GM21825 (cell line): ENCODE measurements around the gene CPD.

Experiments
- ATAC-seq: cut with Tn5 transposase; IDR thresholded peaks from one replicate; pipeline ENCODE4 v1.9.1; 2021; ENCODE audit warnings: mild to moderate bottlenecking, moderate library complexity; ENCODE audit not compliant: unreplicated experiment

CPD gene

DNA sequence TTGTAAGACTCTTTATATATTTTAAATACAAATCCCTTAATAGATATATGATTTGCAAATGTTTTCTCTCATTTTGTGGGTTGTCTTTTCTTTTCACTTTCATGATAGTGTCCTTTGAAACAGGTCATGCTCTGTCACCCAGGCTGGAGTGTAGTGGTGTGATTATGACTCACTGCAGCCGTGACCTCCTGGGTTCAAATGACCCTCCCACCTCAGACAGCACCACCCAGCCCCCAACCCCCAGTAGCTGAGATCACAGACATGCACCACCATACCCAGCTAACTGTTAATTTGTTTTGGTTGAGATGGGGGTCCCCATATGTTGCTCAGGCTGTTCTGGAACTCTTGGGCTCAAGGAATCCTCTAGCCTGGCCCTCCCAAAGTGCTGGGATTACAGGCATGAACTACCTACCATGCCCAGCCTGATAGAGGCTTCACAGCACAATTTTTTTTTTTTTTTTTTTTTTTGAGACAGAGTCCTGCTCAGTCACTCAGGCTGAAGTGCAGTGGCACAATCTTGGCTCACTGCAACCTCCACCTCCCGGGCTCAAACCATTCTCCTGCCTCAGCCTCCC lies 26.4 kb upstream of the CPD start:
- ATAC-seq = no peak

DNA sequence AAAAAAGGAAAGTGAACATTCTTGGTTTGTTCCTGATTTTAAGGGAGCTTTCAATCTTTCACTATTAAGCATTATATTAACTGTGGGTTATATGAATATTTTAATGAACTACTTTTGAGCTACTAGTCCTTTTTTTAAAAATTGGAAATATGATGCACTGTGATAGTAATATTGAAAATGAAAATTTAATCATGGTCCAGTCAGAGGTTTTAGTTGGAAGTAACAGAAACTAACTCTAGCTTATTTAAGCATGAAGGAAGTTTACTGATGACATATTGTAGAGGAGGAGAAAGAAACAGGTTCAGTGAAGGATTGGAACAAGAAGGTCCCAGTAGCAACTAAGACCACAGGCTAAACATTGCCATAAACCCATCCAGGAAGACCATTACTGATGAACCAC lies 24.0 kb upstream of the CPD start:
- no peak for ATAC-seq

DNA sequence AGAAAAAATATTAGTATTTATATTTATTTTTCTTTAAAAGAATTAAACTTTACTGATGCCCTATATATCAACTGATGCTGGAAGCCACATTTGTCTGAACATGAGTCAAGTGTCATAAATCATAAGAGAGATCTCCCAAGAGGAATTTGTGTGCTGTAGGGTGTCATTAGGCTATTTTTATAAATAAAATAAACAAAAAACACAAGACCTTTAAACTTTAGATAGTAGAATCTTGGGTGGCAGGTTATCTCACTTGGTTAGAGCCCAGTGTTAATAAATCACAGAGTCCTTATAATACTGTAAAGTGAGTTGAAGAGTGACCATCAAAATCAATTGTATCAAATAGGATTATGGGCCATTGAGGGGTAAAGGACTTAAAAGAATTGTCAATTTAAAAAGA lies 21.3 kb upstream of the CPD start:
- ATAC-seq = no peak

DNA sequence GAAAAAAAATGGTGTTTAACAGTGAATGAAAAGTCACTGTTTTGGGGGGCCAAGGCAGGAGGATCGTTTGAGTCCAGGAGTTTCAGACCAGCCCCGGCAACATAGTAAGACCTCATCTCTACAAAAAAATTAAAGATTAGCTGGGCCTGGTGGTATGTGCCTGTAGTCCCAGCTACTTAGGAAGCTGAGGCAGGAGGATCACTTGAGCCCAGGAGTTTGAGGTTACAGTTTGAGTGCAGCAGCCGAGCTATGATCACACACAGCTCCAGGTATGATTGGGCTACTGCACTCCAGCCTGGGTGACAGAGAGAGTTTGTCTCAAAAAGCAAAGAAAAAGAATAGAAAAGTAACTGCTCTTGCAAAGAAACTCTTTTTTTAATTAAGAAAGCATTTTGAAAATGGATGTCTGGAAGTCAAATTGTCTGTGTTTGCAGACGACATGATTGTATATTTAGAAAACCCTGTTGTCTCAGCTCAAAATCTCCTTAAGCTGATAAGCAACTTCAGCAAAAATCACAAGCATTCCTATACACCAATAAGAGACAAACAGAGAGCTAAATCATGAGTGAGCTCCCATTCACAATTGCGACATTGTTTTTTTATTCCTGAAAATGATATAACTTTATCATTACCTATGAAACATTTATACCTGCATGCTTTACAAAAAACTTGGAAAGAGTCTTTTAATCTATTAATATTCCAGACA lies 20.5 kb upstream of the CPD start:
- no peak for ATAC-seq

DNA sequence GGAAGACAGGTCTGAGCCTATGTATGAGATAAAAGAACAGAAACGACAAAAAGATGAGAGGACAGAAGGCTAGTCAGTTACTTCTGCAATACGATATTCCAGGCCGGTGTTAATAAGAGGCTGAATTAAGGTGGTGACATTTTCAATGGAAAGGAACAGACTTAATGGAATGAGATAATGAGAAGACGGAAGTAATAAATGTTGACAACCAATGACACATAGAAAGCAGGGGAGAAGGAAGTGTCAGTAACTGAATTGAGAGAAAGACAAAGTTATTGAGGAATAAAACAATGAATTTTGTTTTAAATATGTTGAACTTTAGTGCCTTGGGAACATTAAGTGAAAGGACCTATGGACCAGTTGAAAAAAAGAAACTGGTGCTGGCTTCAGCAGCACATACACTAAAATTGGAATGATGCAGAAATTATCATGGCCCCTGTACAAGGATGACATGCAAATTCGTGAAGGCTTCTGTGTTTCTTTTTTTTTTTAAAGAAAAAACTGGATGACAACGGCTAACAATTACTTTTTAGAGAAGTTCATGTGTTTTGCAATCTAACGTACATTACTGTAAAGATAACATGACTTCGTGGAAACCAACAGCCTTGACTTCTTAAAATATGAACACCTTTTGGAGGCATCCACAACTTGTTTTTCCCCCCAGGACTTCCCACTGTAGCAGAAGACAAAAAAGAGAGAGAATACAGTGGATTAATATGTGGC lies 18.5 kb upstream of the CPD start:
- ATAC-seq = no peak

DNA sequence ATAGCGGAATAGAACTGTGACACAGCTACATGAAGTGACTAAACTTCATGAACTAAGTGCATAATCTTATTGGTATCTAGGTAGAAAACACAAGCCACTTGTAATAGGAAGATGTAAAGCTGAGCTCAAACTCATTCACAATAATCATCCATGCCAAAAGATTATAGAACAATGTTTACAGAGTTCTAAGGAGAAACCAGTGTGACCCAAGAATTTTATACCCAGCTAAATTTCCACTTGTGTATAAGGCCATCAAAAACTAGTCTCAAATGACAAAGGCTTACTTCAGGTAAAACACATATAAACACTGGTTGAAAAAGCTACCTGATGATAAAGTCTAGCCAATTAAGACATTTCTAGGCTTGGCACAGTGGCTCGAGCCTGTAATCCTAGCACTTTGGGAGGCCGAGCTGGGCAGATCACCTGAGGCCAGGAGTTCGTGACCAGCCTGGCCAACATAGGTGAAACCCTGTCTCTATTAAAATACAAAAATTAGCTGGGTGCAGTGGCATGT lies 16.9 kb upstream of the CPD start:
- ATAC-seq = no peak

DNA sequence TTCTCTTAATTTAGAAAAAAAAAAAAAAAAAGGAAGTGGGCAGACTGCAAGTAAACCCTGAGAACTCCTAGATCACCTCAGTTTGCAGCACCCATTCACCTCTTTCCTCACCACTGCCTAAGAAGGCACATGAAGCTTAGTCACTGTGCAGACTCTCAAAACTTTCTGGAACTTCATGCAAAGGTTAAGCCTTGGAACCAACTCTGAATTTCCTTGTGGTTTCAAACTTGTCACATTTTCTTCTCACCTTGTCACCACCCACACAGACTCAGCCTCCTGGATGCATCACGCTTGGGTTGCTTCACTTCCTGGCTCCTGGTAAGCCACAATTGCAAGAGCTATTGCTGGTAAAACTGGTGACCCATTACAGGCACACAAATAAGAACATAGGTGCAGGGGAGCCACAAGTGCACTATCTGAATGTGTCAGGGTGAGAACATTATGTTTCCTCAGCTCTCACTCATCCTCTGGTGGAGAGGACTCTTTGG lies 15.0 kb upstream of the CPD start:
- peak; percentile 81 for ATAC-seq

DNA sequence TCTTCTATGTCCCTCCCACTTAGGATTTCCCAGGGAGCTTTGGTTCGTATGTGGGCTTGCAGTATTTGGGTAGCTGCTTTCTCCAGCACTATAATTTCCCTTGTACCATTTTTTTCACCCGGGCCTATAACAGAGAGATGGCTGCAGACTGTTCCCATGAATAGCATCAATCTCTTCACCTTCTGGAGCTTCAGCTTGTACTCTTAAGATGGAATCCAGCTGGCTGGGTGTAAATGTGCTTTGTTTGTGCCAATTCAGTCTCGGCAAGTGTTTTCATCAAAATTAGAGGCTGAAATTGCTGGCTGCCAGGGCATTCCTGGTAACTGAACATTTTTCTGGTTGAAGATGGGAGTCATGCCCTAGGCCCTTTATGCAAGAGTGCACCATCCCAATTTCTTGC lies 12.2 kb upstream of the CPD start:
- no peak for ATAC-seq

DNA sequence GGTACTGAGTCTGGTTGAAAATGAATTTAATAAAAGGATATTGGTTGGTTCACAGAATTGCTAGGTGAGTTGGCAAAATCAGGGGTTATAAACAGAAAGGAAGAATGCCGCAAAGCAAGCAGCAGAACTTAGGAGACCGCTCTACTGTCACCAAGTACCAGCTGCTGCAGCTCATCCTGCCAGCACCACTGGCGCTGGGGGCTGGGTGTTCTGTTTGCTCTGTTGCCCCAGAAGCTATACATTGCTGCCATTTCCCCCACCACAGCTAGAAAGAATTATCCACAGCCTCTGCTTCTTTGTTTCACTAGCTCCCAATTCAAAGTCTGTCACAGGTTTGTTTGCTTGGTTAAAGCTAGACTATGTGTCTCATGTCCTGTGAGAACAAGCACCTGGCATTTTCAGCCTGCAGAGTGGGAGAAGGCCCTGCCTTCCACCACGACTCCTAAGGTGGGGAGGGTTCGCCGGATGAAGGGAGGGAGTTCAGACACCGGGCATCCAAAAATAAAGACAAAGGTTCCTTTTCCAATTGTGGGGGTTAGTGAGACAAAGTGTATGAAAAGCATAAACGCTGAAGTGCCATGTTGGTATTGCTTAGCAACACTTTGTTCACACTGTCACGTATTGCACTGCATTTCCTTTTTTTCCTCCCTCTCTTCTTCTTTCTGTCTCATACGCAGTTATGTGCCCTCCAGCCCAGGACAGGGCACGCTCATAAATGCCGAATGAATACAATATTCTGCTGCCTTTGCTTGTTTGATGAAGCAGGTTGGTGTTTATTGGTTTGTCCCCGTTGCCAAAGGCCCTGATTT lies 9.6 kb upstream of the CPD start:
- no peak for ATAC-seq

DNA sequence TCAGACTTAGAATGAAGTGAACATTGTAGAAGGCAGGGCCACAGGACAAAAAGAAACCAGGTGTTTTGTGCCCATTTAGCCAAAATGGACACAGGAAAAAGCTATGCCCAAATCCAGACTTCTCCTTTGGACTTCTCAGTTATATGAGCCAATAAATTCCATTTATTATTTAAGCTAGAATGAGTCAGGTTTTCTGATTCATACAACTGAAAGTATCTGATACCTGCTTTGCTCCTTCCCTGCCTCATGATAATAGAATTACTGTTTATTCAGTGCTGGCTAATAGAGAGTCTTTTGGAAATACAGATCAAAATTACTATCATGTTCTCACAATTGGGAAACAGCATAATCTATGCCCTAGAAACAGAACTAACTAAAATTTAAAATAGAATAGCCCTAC lies 8.7 kb upstream of the CPD start:
- ATAC-seq = no peak

DNA sequence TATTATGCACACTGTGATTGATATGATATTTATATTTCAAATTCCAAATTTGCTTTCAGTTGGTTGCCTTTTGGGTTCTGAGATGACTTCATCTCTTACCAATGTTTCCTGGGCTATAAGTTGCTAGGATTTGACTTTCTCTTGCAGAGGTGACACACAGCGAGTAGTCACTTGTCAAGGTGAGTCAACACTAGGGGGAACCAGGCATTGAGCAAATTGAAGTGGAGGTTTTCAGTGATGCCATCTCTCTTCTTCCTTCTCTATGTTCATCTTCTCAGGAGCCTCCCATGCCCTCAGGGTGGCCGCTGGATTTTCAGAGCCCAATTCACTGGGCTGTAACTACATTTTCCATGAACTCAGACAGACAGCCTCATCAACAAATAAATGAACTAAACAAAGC lies 6.0 kb upstream of the CPD start:
- ATAC-seq = no peak

DNA sequence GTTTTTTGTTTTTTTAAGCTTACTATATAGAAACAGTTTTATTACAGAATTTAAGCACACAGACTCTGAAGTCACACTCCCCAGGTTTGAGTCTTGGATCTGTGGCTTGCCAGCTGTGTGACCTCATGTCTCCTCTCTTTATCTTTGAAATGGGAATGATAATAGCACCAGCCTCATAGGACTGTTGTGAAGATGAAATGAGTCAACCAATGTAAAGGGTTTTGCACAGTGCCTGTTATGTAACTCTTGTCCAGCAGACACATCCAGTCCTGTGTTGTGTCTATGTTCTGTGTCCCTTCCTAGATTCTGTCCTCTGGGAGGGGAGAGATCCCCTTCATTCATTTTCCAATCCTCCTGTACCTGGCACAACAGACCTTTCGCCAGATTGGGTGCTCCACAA lies 3.1 kb upstream of the CPD start:
- ATAC-seq = no peak

DNA sequence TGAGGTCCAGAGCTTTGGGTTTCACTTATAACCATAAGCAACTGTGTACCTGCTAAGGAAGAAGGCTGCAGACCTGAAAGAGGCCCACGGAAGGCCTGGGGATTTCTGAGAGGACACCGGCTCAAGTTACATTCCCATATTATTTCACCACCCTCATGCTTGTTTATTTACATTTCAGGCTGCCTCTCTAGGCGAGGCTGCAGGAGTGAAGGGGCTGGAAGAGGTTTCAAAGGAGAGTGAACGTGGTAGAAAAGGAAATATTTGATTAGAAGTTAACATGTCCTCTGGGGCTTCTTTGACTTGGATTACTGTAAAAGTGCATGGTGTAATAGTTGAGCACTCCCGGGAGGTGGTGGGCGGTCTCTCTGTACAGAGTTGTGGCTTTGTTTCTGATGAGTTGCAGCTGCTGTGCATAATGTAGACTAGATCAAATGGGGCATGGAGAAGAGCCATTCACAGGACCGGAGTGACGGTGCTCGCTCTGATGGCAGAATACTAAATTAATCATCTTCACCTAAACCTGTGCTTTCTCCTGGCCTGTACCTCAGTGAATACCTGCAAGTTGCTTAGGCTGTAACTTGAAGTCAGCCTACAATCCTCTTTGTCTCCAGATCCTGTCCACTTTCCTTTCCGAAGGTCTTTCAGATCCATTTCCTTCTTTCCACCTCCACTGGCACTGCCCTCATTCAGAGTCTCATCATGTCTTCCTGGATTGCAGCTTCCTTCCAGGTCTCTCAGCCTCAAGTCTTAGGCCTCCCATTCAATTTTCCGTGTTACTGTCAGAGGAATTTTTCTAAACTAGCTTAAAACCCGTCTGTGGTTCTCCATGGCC lies 1.9 kb upstream of the CPD start:
- ATAC-seq = no peak

DNA sequence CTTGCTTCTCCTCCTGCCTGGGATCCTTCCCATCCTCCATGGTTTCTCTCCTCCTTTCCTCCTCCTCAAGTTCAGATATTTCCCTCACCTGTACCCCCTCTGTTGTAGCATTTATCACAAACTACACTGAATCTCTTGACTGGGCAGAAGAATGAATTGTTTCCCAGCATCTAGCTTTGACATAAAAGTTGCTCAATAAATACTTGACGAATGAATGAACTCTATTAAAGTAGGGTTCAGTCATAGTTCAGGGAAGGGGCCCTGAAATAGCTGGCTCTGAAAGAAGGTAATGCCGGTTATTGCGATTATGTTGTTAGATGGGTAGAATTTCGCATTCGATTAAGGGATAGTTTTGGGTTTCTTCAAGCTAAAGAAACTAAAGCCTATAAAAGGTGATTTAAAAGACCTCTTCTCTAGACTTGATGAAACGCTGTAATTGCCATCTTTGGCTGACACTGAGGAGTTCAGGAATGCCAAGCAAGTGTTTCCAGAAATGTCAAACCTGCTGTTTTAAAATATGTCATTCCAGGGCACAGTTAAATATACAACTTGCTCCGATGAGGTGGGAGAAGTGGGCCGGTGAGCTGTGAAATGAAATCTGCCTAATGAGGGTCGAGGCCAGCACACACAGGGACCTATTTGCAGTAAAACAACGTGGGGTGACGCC lies 1.0 kb upstream of the CPD start:
- no peak for ATAC-seq

DNA sequence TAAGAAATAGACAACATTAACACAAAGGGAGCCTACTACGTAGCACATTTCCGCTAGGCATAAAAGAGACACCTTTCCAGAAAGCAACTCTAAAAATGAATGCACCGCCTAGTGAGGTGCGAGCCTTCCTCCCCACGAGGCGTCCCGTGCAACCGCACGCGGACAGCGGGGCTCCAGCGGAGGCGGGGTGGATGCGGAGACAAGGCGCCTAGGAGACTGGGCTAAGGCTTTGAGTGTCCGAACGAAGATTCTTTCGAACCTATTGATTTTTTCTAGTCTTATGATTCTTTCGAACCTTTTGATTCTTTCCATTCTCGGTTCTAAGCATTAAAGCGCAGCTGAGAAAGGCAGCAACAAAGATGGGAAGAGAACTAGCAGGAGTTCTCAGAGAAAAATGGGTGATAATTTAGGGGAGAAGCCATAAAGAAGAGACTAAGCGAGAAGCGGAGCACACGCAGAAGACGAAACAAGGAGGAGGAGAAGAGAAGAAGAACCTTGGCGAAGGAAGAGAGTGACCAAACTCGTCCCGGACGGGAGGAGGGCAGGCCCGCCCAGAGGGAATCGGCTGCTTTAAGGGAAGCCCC lies 394 bp upstream of the CPD start:
- ATAC-seq = peak; percentile 6

DNA sequence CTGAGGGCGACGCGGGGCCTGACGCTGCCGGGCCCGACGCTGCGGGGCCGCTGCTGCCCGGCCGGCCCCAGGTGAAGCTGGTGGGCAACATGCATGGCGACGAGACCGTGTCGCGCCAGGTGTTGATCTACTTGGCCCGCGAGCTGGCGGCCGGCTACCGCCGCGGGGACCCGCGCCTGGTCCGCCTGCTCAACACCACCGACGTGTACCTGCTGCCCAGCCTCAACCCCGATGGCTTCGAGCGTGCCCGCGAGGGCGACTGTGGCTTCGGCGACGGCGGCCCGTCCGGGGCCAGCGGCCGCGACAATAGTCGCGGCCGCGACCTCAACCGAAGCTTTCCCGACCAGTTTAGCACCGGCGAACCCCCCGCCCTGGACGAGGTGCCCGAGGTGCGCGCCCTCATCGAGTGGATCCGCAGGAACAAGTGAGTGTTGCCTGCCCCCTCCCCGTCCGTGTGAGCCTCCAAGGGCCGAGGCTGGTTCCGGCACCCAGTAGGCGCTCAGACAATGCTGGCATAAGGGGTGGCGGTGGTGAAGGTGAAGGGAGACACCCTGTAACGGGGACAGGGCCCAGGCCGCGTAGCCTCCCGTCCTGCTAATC lies 676 bp downstream of the CPD start:
- ATAC-seq = peak; percentile 20

DNA sequence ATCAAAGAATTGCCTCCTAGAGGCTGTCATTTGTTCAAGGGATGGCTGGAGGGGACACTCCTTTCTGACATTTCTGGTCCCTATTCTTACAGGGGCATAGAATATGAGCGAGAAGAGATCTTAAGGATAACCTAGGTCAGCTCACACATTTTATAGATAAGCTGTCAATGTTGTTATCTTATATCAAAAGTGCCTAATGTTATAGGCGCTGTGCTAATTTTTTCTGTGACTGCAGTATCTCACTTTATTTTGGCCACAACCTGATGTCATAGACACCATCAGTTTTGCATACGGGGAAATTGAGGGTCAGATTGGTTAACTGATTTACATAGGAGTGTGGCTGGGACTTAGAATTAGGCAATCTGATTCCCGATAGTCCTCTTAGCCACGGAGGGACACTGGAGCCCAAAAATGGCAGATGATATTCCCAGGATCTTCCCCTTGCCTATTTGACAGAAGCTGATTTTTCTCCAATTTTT lies 1.2 kb downstream of the CPD start:
- no peak for ATAC-seq

DNA sequence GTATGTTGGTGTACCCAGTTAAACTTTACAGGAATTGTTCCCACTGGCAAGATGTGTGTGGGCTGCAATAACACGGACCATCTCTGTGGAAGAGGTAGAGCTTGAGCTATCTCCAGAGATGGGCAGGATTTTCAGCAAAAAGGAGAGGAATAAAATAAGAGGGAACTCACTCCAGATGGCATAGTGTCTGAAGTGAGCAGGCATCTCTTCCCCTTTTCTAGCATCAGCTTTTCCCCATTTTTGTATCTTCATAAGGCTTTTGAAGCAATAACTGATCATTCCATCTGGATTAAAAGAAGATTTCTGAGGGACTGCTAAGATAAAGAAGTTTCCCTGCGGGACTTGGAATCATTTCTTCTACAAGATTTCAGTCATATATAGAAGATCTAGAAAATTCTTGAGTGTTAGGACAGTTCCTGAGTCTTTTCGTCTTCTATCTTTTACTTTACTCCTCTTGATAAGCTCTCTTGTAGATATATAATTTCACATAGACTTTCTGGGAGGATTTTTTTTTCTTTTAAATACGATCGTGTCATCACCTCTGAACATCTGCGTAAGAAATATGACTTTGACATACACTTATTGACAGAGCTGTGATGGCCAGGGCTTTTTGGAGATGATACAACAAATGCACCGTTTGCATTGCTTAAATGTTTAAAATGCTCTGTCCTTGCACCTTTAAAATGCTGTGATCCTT lies 2.1 kb downstream of the CPD start:
- ATAC-seq = no peak
